HepG2 (cell line): ENCODE results near the gene VPS26A. TPM values are rescaled to one million over a fixed set of nuclear protein-coding genes. Genes with fewer than 3 reads are reported as not detected.
"Not testable (repeated sequence)": the region's sequence is repeated elsewhere in the genome, so short reads cannot be mapped to it uniquely, and the experiment has no call there.

ENCODE experiments used
- ATAC-seq: fragments of 200-7000 bp; cut with Tn5 transposase; 3 replicates; pipeline ENCODE4 v1.9.1; 2020; ENCODE audit warnings: mild to moderate bottlenecking, moderate library complexity
- BruUV-seq: library from RNA; stranded (reverse); fragments of 400-500 nt; replicated peaks from 2 replicates; lab custom pipeline; 2021; lab: Mats Ljungman, UMichigan
- CTCF ChIA-PET: fragments of 300-600 bp; formaldehyde crosslinking; extraction: SDS; loops from one replicate; lab custom pipeline; 2021; ENCODE audit warnings: low total read pairs, inconsistent platforms, low intra/inter-chr PET ratio; lab: Yijun Ruan, JAX
- POLR2A ChIA-PET: fragments of 350-600 bp; sonication (Branson Sonifier 250); formaldehyde crosslinking; loops from one replicate; lab custom pipeline; 2020; ENCODE audit warnings: antibody characterized with exemption, inconsistent platforms; lab: Yijun Ruan, JAX
- DNase-seq: peaks from one replicate; pipeline ENCODE4 v3.0.0-alpha.2; 2015; ENCODE audit warnings: low spot score
- FAIRE-seq: peaks from 3 replicates; lab custom pipeline; 2011; peaks lifted over from hg19 to GRCh38; lab: Jason Lieb, UNC
- H2AFZ ChIP-seq: one replicate; pipeline ENCODE4 v1.6.1; 2011; ENCODE audit warnings: low read length, inconsistent platforms
- H3K27ac ChIP-seq: fragments of 300-600 bp; 3 replicates; pipeline ENCODE4 v1.8.0; 2011; ENCODE audit warnings: mixed run types, mild to moderate bottlenecking, mixed read lengths, low read length, inconsistent platforms; ENCODE audit not compliant: insufficient read depth; ENCODE audit errors: extremely low read length
- H3K27me3 ChIP-seq, 2 experiments: fragments of 200-600 bp in 1 of 2; 2 replicates in 1 of 2; 3 replicates in 1 of 2; pipeline versions ENCODE4 v1.6.0 to v1.8.0; 2011; ENCODE audit warnings: low read length in 2 of 2, mild to moderate bottlenecking in 2 of 2, moderate library complexity in 2 of 2, inconsistent platforms in 1 of 2; ENCODE audit not compliant: insufficient read depth in 2 of 2, control insufficient read depth in 1 of 2
- H3K36me3 ChIP-seq, 2 experiments: fragments of 200-600 bp in 1 of 2; replicated peaks in 1 of 2; 2 replicates in 1 of 2; 3 replicates in 1 of 2; pipeline versions ENCODE4 v1.5.1 to v1.8.0; 2011; ENCODE audit warnings: low read length in 2 of 2, inconsistent platforms in 1 of 2; ENCODE audit not compliant: insufficient read depth in 2 of 2, control insufficient read depth in 1 of 2
- H3K4me1 ChIP-seq: 2 replicates; pipeline ENCODE4 v1.5.1; 2012; ENCODE audit warnings: low read length, inconsistent platforms; ENCODE audit not compliant: insufficient read depth
- H3K4me2 ChIP-seq: 2 replicates; pipeline ENCODE4 v1.6.0; 2011; ENCODE audit warnings: low read depth, low read length, inconsistent platforms
- H3K4me3 ChIP-seq, 3 experiments: fragments of 200-600 bp in 1 of 3; sonication (generic), shearing (Covaris generic) in 1 of 3; replicated peaks in 1 of 3; 2 replicates each; pipeline ENCODE4 v1.5.1; 2011 to 2016; ENCODE audit warnings: low read length in 3 of 3, inconsistent platforms in 2 of 3, low read depth in 2 of 3, mild to moderate bottlenecking in 2 of 3, control low read depth in 1 of 3, mixed read lengths in 1 of 3; ENCODE audit not compliant: insufficient read depth in 1 of 3
- H3K79me2 ChIP-seq: one replicate; pipeline ENCODE4 v1.6.1; 2011; ENCODE audit warnings: low read length, inconsistent platforms; ENCODE audit not compliant: insufficient read depth
- H3K9ac ChIP-seq: 2 replicates; pipeline ENCODE4 v1.6.0; 2011; ENCODE audit warnings: mild to moderate bottlenecking, low read depth, low read length, inconsistent platforms; ENCODE audit not compliant: insufficient read depth
- H3K9me3 ChIP-seq: 2 replicates; pipeline ENCODE4 v1.5.1; 2012; ENCODE audit warnings: mild to moderate bottlenecking, low read length
- H4K20me1 ChIP-seq: 2 replicates; pipeline ENCODE4 v1.6.0; 2011; ENCODE audit warnings: inconsistent platforms, mild to moderate bottlenecking, low read length, moderate library complexity; ENCODE audit not compliant: insufficient read depth
- E2F2 ChIP-seq: sonication (generic); formaldehyde crosslinking; IDR thresholded peaks from 2 replicates; pipeline ENCODE4 v1.4.0; 2020; ENCODE audit warnings: missing genetic modification reagents, borderline replicate concordance
- FOXK1 ChIP-seq: sonication (generic); formaldehyde crosslinking; IDR thresholded peaks from 2 replicates; pipeline ENCODE4 v1.4.0; 2020; ENCODE audit warnings: low read depth, missing genetic modification reagents, borderline replicate concordance
- HMG20A ChIP-seq: IDR thresholded peaks from 2 replicates; pipeline ENCODE4 v1.6.1; 2016; ENCODE audit warnings: borderline replicate concordance
- JUN ChIP-seq: sonication (generic); formaldehyde crosslinking; IDR thresholded peaks from 2 replicates; pipeline ENCODE4 v1.4.0; 2020; ENCODE audit warnings: mild to moderate bottlenecking, missing genetic modification reagents
- ZNF121 ChIP-seq: sonication (generic); formaldehyde crosslinking; IDR thresholded peaks from 2 replicates; pipeline ENCODE4 v1.5.0; 2020; ENCODE audit warnings: mild to moderate bottlenecking, missing genetic modification reagents
- WGBS: methylation state at CpG from one replicate; pipeline ENCODE4 v1.1.6; 2017; ENCODE audit warnings: low lambda C conversion rate; 5-methylcytosine and 5-hydroxymethylcytosine counted together
- in situ Hi-C: cut with HindIII; loops from 2 replicates; pipeline ENCODE4 v1.10.0; 2017; ENCODE audit warnings: low pct_unique_long_range_greater_than_20kb; ENCODE audit not compliant: extremely low pct_ligation_motif_present
- intact Hi-C: fragments of 100-400 bp; cut with micrococcal nuclease; formaldehyde crosslinking; loops from one replicate; pipeline ENCODE4 v1.10.0; 2022; ENCODE audit not compliant: unreplicated experiment
- polyA plus RNA-seq, 8 experiments: library from polyadenylated mRNA; depleted of rRNA in 3 of 8; stranded (reverse) in 7 of 8; unstranded in 1 of 8; fragments of >200 nt; fragmentation: Illumina TruSeq in 4 of 8; extraction: Trizol in 4 of 8; gene quantifications; 2 replicates each; pipeline versions ENCODE4 v1.2.1 to v1.2.3, GENCODE V29; 2011 to 2016; ENCODE audit warnings: low read depth in 4 of 8, missing spikeins in 1 of 8, mixed read lengths in 1 of 8; ENCODE audit not compliant: insufficient read depth in 1 of 8
- total RNA-seq, 5 experiments: library from RNA; depleted of rRNA; stranded (reverse); fragments of >200 nt; fragmentation: Illumina TruSeq; extraction: Trizol; gene quantifications; 2 replicates each; pipeline ENCODE4 v1.2.3, GENCODE V29; 2016; ENCODE audit warnings: low read depth in 1 of 5

Gene VPS26A
- total and polyA plus RNA-seq, 2 of the 13 experiments (the other 11 are each of a cell fraction or from before 2014, with no cell fraction given): 12.9 to 32.6 TPM

- in situ Hi-C loops, DNase-seq, H3K27me3 ChIP-seq, H3K4me3 ChIP-seq, BruUV-seq, CTCF ChIA-PET, H3K9me3 ChIP-seq, intact Hi-C loops, ATAC-seq, H3K4me2 ChIP-seq, H3K9ac ChIP-seq, H4K20me1 ChIP-seq, H3K27ac ChIP-seq, H3K4me1 ChIP-seq, H3K36me3 ChIP-seq, H2AFZ ChIP-seq, FAIRE-seq: not testable (repeated sequence)
- WGBS: 100% methylated on average over 3 of the region's 3 CpGs
- TF ChIP-seq ZNF121 (CRISPR knock-in tag): 0 out of 2 replicates have a peak, but pooled peaks have one; percentile 28
- peaks cover 61% of the 10 kb centered on the region for H3K79me2 ChIP-seq
- POLR2A ChIA-PET: interaction anchor here (1.0 kb wide), 1 partner anchor 81 kb away, joined by 3 read pairs; no protein-coding TSS in a partner anchor
Measured at GRCh38 chr10:69142074-69142473, 18.1 kb downstream of the VPS26A start.

DNA sequence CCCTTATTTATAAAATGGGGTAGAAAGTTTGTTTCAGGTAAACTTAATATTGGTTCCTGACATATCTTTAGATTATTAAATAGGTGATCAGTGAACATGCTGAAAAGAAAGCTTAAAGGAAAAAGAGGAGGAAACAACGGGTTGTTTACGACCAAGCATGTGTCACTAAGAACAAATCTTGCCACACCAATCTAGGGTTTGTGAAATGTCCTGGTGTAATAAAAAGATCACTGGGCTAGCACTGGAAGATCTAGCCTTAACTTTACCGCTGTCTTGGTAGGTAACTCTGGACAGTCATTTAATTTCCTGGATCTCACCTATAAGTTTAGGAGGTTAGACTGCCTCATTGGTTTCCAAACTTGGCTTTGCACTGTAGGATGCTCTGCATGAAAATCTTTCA lies 19.0 kb downstream of the VPS26A start:
- FAIRE-seq: no peak
- TF ChIP-seq HMG20A (CRISPR knock-in tag) (no peak), JUN (CRISPR knock-in tag) (no peak), FOXK1 (CRISPR knock-in tag) (no peak), E2F2 (CRISPR knock-in tag) (no peak)
- Histone ChIP-seq H3K36me3 (peaks cover 0 to 1% of the 10 kb centered on the region in 2 experiments; a peak in 1 of 5 replicates), H3K4me3 (no peak overlapping the region), H3K79me2 (peaks cover 57% of the 10 kb centered on the region), H3K27ac (no peak overlapping the region), H2AFZ (no peak overlapping the region), H3K4me2 (no peak overlapping the region), H3K9me3 (no peaks in the 10 kb centered on the region), H4K20me1 (peaks cover 3% of the 10 kb centered on the region; the same call in 1 of the 2 replicates), H3K27me3 (no peaks in the 10 kb centered on the region), H3K4me1 (peaks cover 10% of the 10 kb centered on the region), H3K9ac (no peak overlapping the region)
- BruUV-seq: no TSS peak
- ATAC-seq: no peak
- WGBS: 64% methylated on average over 3 of the region's 3 CpGs
- POLR2A ChIA-PET: no interaction called here
- no peak for DNase-seq
- in situ Hi-C loops (no loop called here), intact Hi-C loops (no loop called here)
- CTCF ChIA-PET: no interaction called here
